Measurements from ENCODE around the gene OGDHL.

The OGDHL gene

GRCh38 chr10:49749556-49750491 is 12.3 kb downstream of the OGDHL start:
- DNase-seq (ENCODE audit: insufficient read length, low spot score): no peak
- no peak for TF ChIP-seq POLR2A (IDR thresholded peaks at IDR 0.05; ENCODE audit: low read depth, low read length)
- no peak for FAIRE-seq

DNA sequence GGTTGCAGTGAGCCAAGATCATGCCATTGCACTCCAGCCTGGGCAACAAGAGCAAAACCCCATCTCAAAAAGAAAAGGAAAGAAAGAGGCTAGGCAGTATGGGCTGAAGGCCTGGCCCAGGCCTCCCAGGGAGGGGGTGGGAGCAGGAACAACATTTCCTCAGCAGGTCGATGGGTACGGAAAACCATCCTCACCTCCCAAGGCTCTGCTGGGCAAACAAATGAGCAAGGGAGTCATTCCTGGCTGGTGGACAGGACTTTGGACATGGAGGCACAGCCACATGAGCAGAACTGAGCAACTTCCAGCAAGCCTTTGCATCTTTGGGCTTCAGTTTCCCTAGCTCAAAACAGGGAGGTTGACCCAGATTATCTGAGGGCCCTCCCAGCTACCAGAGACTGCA is 13.0 kb downstream of the OGDHL start:
- no peak for TF ChIP-seq POLR2A (IDR thresholded peaks at IDR 0.05; ENCODE audit: low read depth, low read length)
- DNase-seq (ENCODE audit: insufficient read length, low spot score) (no peak), FAIRE-seq (no peak)

DNA sequence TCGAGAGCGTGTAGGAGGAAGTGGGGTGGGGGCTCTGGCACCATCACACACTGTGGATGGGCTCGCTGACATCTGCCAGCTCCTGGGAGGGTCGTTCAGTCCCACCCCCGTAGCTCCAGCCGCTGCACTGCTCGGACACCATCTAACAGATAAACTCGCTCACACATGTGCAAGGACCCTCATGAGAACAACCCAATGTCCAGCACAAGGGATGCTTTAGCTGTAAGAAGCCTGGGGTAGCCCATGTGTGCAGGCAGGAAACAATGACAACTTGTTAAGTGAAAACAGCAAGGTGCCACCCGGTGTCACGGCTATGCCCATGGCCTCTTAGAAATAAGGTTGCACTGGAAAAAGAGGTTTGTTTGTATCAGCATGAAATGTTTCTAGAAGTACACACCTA is 14.1 kb downstream of the OGDHL start:
- DNase-seq (ENCODE audit: insufficient read length, low spot score): no peak
- no peak for TF ChIP-seq POLR2A (IDR thresholded peaks at IDR 0.05; ENCODE audit: low read depth, low read length)
- FAIRE-seq: no peak

GRCh38 chr10:49747303-49747646 is 14.8 kb downstream of the OGDHL start:
- FAIRE-seq (no peak), DNase-seq (ENCODE audit: insufficient read length, low spot score) (no peak)
- no peak for TF ChIP-seq POLR2A (IDR thresholded peaks at IDR 0.05; ENCODE audit: low read depth, low read length)

GRCh38 chr10:49746626-49747302 is 15.4 kb downstream of the OGDHL start:
- FAIRE-seq (no peak), DNase-seq (ENCODE audit: insufficient read length, low spot score) (no peak)
- TF ChIP-seq POLR2A (IDR thresholded peaks at IDR 0.05; ENCODE audit: low read depth, low read length): no peak

GRCh38 chr10:49745756-49746155 is 16.4 kb downstream of the OGDHL start:
- DNase-seq (ENCODE audit: insufficient read length, low spot score) (no peak), FAIRE-seq (no peak)
- no peak for TF ChIP-seq POLR2A (IDR thresholded peaks at IDR 0.05; ENCODE audit: low read depth, low read length)

DNA sequence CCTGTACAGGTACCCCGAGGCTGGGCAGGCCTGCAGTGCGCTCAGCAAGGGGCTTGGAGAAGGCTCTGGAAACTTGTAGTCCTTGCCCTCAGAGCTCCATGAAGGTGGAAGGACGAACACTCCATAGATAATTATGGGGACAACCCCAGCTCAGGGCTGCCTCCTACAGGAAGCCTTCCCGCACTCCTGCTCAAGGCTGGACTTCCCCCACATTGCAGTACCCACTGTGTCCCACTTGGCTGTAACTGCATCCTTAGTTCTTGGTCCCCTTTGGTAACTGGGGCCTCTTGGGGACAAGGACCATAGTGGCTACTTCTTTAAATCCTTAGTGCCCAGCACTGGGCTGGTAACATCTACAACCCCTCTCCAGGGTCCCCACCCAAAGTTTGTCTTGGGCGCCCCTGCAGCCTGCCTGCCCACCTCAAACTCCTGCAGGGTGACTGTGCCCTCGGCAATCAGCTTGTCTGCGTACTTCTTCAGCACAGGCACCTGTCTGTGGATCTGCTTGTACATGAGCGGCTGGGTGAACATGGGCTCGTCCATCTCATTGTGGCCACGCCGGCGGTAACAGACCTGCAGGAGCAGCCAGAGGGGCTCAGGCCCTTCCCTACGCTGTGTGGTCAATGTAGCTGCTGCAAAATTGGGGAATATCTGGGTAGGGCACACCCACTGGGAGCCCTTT is 17.1 kb downstream of the OGDHL start:
- TF ChIP-seq POLR2A (IDR thresholded peaks at IDR 0.05; ENCODE audit: low read depth, low read length): no peak
- DNase-seq (ENCODE audit: insufficient read length, low spot score) (no peak), FAIRE-seq (no peak)

GRCh38 chr10:49744091-49744685 is 17.9 kb downstream of the OGDHL start:
- no peak for DNase-seq (ENCODE audit: insufficient read length, low spot score)
- FAIRE-seq: no peak
- TF ChIP-seq POLR2A (IDR thresholded peaks at IDR 0.05; ENCODE audit: low read depth, low read length): no peak

- FAIRE-seq (no peak), DNase-seq (ENCODE audit: insufficient read length, low spot score) (no peak)
- no peak for TF ChIP-seq POLR2A (IDR thresholded peaks at IDR 0.05; ENCODE audit: low read depth, low read length)
These were observed 18.6 kb downstream of the OGDHL start for GRCh38 chr10:49743464-49744075.

DNA sequence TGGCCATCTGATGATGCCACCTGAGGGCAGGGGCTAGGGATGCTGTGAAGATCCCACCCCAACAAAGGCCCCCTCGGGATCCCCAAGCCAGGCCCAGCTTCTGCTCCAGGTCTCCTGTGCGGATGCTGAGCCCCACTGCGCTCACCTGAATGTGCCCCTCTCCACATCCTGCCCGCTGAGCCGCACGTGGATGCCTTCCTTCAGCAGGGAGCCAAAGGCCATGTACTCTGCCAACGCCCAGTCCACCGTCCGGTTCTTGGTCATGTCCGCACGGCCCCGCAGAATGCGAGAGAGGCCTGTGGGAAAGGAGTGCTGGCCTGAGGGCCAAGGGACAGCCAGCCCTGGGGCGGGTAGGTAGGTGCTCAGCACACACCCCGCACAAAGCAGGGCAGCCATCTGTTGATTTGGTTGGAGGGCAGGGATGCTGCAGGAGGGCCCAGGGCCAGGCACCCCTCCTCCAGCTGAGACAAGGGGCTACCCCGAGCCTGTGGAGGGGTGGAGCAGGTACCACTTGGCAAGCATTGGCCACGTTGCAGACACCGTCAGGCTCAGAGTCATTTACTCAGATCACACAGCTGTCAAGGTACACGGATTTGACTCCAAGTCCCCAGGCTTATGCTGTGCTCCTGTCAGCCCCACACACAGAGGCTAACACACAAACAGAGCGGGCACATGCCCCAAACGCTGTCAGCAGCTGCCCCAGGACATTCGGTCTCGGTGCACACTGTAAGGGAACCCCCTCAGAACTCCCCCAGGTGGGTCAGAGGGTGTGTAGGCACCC is 19.2 kb downstream of the OGDHL start:
- DNase-seq (ENCODE audit: insufficient read length, low spot score) (no peak), FAIRE-seq (no peak)
- no peak for TF ChIP-seq POLR2A (IDR thresholded peaks at IDR 0.05; ENCODE audit: low read depth, low read length)

DNA sequence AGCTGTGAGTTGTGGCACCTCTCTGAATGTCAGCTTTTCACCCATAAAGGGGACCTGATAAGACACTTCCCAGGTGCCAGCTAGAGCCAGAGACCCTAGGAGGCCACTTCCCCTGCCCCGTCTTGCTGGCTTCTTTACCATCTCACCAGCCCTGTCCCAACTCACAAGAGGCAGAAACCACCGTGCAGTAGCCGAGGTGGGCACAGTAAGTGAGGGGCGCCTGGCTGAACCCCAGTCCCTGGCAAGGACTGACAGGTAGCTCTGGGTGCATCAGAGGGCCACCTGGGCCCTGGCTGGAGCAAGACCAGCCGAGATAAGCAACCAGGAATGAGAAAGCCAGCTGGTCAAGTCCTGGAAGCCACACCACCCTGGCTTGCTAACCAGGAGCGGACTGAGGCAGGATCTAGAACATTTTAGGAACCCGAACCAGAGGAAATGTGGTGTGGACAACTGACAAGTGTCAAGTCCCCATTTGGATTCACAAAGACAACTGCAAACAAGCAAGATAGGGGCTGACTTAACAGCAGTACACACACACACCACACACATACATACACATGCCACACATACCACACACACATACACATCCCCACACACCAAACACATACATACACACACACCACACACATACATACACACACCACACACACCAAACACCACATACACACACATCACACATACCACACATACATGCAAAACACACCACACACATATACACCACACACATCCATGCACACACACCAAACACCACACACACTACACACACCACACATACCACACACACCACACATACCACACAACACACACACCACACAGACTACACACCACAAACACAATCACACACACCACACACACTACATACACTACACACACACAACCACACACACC is 20.8 kb downstream of the OGDHL start:
- no peak for TF ChIP-seq POLR2A (IDR thresholded peaks at IDR 0.05; ENCODE audit: low read depth, low read length)
- DNase-seq (ENCODE audit: insufficient read length, low spot score): no peak
- FAIRE-seq: no peak

Measured in H54 (cell line).